Measurements from ENCODE around the gene SIGLEC6. TPM values are rescaled to one million over a fixed set of nuclear protein-coding genes. Genes with fewer than 3 reads are reported as not detected.

SIGLEC6 gene
- total RNA-seq, 4 donors from 2014 or later: 0.18 to 0.46 TPM; not detected in 2

GRCh38 chr19:51559240-51559639 is 27.8 kb upstream of the SIGLEC6 start:
- peaks cover 0 to 6% (median 0%) of the 10 kb centered on the region in 3 donors for H3K27me3 ChIP-seq
- no peak for ATAC-seq
- no peak overlapping the region for H3K4me3 ChIP-seq
- in situ Hi-C loops (cut with MboI; ENCODE audit: low sequenced_read_pairs in 4 of 4) (no loop called here), intact Hi-C loops (cut with DNase I; ENCODE audit: low total_unique reads) (no loop called here)
- H3K9me3 ChIP-seq: no peaks in the 10 kb centered on the region
- no peak for TF ChIP-seq POLR2A (IDR thresholded peaks at IDR 0.05)
- no peak for TF ChIP-seq CTCF (IDR thresholded peaks at IDR 0.05 in 4 of 5, conservative IDR thresholded peaks at IDR 0.05 in 1 of 5)
- no peaks in the 10 kb centered on the region for H3K36me3 ChIP-seq
- H3K27ac ChIP-seq: no peak overlapping the region
- DNase-seq: no peak
- no peaks in the 10 kb centered on the region for H3K4me1 ChIP-seq

GRCh38 chr19:51552996-51553725 is 21.7 kb upstream of the SIGLEC6 start:
- Histone ChIP-seq H3K27me3 (peaks cover 0 to 2% (median 0%) of the 10 kb centered on the region in 3 donors), H3K4me3 (no peak overlapping the region), H3K27ac (no peak overlapping the region), H3K4me1 (no peaks in the 10 kb centered on the region), H3K9me3 (no peaks in the 10 kb centered on the region), H3K36me3 (no peaks in the 10 kb centered on the region)
- ATAC-seq (no peak), DNase-seq (no peak)
- intact Hi-C loops (cut with DNase I; ENCODE audit: low total_unique reads): no loop called here
- in situ Hi-C loops (cut with MboI; ENCODE audit: low sequenced_read_pairs in 4 of 4): no loop called here
- TF ChIP-seq POLR2A (IDR thresholded peaks at IDR 0.05): no peak
- TF ChIP-seq CTCF (IDR thresholded peaks at IDR 0.05 in 4 of 5, conservative IDR thresholded peaks at IDR 0.05 in 1 of 5): no peak

- H3K27me3 ChIP-seq: peaks cover 0 to 2% (median 0%) of the 10 kb centered on the region in 3 donors
- no peaks in the 10 kb centered on the region for H3K9me3 ChIP-seq
- intact Hi-C loops (cut with DNase I; ENCODE audit: low total_unique reads): no loop called here
- ATAC-seq: no peak
- H3K27ac ChIP-seq: no peak overlapping the region
- no peaks in the 10 kb centered on the region for H3K36me3 ChIP-seq
- DNase-seq: no peak
- no peaks in the 10 kb centered on the region for H3K4me1 ChIP-seq
- H3K4me3 ChIP-seq: no peak overlapping the region
- TF ChIP-seq CTCF (IDR thresholded peaks at IDR 0.05 in 4 of 5, conservative IDR thresholded peaks at IDR 0.05 in 1 of 5): no peak
- no peak for TF ChIP-seq POLR2A (IDR thresholded peaks at IDR 0.05)
- in situ Hi-C loops (cut with MboI; ENCODE audit: low sequenced_read_pairs in 4 of 4): no loop called here
Measured at GRCh38 chr19:51552608-51552995, 21.1 kb upstream of the SIGLEC6 start.

GRCh38 chr19:51551673-51552432 is 20.4 kb upstream of the SIGLEC6 start:
- TF ChIP-seq POLR2A (IDR thresholded peaks at IDR 0.05): no peak
- TF ChIP-seq CTCF (IDR thresholded peaks at IDR 0.05 in 4 of 5, conservative IDR thresholded peaks at IDR 0.05 in 1 of 5): no peak
- intact Hi-C loops (cut with DNase I; ENCODE audit: low total_unique reads) (no loop called here), in situ Hi-C loops (cut with MboI; ENCODE audit: low sequenced_read_pairs in 4 of 4) (no loop called here)
- no peak overlapping the region for H3K27ac ChIP-seq
- DNase-seq: no peak
- no peaks in the 10 kb centered on the region for H3K9me3 ChIP-seq
- ATAC-seq: no peak
- peaks cover 0 to 2% (median 0%) of the 10 kb centered on the region in 3 donors for H3K27me3 ChIP-seq
- no peak overlapping the region for H3K4me3 ChIP-seq
- no peaks in the 10 kb centered on the region for H3K4me1 ChIP-seq
- no peaks in the 10 kb centered on the region for H3K36me3 ChIP-seq
